ENCODE data around the gene PDLIM3.

The PDLIM3 gene

DNA sequence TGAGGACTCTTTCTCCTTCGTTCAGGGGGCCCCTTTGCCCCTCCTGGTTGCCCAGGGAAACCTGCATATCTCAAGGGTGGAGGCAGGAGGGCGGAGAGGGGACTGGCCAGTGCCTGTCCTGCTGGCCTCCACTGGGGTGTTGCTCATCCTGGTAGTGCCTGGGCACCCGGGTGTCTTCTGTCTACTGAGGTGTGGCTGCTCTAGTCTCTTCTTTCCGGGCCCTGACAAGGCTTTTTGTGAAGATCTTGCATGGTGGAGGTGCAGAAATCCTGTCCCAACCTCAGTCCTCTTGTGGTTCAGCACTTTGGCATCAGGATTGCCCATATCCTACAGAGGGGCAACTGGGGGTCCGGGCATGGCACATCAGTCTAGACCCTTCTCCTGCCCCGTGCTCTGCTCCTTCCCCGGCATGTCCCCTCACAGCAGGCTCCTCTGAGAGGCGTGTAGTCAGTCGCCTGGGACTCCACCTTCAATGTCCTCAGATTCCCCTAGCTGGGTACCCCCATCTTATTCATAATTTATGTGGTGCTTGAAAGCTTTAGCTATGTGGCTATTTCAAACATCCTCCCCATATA is 65.6 kb downstream of the PDLIM3 start:
- DNase-seq, result no peak

DNA sequence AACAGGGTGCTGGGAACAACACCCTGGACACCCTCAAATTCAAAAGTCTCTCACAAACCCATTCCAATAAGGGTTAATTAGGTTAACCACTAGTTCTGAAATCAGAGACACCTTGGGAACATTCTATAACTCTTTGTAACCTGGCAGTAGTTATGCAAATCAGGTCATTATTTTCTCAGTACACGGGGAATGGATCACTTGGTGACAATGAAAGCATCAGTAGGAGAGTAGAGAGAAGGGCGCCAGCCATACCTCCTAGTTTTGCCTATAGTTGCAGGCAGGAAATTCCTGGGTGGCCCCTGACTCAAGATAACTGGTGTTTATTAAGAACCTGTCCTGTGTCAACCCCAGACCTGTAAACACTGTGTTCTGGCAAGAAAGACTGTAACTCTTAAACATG is 66.3 kb downstream of the PDLIM3 start:
- DNase-seq, result no peak

DNA sequence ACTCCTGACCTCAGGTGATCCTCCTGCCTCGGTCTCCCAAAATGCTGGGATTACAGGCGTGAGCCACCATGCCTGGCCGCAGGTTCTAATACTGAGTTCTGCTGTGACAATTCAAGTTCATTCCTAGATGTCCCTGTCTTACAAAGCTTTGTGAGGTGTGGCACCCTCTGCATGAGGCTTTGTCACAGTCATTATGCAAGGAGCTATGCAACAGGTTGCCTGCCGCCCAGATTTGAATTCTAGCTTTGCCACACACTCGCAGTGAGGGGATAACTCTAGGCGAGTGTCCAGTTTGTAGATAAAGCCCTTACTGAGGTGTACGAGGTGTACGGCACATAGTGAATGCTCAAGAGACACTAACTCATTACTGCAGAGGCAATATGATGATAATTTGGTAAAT is 67.3 kb downstream of the PDLIM3 start:
- no peak for DNase-seq

DNA sequence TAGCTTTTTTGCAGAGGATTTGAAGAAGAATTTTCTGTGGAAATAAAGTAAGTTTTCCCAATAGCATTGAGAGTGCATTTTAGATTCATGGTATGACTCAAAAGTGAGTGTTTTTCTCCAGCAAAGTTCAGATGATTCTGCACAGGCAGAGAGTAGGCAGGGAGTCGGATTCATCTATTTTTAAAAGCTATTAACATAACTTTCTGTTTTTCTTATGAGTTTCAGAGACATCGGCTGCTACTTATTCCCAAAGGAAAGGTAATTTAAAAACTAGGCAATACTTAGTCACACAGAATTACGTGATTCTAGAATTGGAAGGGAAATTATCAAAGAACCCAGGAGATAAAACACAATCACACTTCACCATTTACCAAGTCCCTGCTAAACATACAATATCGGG is 68.2 kb downstream of the PDLIM3 start:
- DNase-seq, result no peak

DNA sequence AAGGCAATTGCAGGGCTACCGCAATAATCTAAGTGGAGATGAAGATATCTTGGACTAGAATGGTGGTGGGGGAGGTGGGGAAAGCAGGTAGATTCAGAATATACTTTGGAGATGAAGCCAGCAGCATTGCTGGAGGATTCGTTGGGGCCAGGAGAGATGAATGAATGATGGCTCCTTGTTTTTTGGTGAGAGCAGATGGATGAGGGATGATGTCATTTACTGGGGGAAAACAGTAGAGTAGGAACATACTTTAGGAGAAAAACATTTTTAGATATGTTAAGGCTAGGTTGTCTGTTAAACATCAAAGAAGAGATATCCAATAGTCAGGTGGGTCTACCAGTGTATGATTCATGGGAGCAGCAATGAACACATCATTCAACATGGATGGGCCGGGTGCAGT is 69.6 kb downstream of the PDLIM3 start:
- DNase-seq, result no peak

DNA sequence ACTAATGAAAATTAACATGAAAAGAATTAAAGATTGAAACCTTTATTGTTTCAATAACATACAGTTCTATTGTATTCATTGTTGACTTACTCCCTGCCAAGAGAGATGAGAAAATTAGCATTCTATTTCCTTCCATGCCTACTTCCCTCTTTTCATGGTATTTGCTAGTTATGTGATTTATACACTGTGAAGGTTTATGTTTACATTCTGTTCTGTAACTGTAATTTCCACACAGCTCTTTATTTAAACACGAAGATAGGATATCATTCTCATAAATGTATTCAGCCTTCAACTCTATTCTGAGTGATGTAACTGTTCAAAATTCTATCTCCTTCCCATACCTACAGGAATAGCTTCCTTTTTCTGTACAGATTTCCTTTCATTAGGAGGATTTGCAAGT is 70.4 kb downstream of the PDLIM3 start:
- DNase-seq, result no peak

DNA sequence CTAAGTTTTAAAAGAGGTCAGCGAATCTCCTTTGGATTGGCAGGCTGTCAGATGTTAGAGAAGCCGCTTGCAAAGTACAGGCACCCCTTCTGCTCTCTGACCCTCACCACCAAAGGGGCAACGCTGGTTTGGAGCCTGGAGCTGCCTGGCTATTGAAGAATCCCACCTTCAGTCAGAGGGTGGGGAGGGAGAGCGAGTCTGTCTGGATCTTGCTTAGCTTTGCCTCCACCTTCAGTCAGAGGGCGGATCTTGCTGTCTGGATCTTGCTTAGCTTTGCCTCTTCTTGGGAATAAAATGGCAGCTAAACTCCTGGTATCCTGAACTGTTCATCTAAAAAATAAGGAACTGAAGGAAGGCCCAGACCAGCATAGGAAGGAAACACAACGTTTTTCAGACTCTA is 71.1 kb downstream of the PDLIM3 start:
- no peak for DNase-seq

DNA sequence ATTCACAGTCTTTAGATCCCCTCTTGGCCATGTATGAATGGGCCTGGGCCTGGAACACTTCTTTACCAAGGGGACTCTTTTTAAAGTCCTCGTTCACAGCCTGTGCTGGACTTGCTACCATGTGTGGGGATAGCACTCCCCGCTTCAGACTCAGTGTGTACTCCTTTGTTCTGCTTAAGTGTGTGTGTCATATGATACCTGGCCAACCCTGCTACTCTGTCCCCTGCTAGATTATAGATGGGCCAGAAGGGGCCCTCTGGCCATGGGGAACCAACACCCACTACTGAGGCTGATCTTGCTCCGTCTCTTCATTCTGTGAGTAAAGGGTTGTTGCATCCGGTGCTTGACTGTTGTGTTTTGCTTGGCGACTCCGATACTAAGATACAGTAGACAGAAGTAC is 71.8 kb downstream of the PDLIM3 start:
- no peak for DNase-seq

DNA sequence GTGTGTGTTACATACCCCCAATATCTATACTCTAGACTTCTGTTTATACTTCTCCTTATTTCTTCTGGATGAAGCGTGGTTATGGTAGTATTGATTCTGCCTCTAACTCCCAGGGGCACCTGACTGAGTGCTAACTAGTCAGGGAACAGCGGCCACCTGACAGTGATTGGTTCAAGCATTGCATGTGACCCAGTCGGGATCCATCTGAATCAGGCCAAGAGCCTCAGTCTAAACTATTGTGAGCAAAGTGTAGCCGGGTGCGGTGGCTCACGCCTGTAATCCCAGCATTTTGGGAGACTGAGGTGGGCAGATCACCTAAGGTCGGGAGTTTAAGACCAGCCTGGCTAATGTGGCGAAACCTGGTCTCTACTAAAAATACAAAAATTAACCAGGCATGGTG is 73.7 kb downstream of the PDLIM3 start:
- DNase-seq, result no peak

DNA sequence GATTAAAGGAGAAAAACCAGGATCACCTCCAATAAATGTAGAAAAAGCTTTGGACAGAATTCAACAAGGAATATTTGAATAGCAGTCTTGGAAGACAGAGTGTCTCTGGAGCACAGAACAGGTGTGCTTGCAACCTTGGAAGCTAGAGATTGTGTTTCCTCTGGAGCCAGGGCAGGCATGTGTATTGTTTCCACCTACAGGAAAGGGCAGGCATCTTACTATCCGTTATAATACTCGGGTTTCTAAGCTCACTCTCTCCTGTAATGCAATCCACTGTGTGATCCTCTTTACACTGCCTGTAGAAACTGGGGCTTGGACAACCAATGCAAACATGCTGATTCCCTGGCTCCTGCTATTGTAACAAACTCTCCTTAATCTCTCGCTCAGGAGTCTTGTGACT is 78.2 kb downstream of the PDLIM3 start:
- no peak for DNase-seq

DNA sequence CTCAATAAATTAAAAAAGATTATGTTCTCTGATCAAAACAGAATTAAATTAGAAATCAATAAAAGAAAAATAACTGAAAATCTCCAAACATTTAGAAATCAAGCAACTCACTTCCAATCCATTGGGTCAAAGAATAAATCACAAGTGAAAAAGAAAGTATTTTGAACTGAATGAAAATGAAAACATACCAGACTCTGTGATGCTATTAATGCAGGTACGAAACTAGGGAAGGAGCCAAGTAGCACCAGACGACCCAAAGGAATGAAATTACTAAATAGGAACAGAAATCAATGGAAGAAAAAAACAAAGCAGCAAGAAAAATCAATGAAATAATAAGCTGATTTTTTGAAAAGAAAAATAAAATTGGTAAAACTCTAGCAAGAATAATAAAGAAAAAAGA is 79.2 kb downstream of the PDLIM3 start:
- DNase-seq, result no peak

Measured in stimulated activated naive CD4-positive, alpha-beta T cell treated with Interleukin-2 at 50 U/mL for 16 hours (primary cell).